ENCODE data around the gene C4BPA.

DNA sequence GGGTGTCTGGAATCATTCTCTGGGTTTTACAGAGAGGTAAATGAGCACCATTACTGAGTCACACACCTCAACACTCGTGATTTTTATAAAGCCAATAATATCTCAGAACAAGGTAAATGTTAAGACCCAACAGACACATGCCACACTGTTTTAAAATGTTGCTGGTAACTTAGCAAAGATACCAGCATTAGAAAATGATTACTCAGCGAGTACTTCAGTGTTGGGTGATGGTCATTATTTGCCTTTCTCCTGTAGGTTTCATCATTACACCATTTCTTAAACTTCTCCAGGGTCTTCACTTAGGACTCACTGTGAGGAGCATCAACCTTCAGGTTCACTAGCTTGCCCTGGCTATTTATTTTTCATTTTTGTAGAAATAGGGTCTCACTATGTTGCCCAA, 22.2 kb upstream of the C4BPA start:
- no peak for TF ChIP-seq L3MBTL2 (conservative IDR thresholded peaks at IDR 0.05)
- TF ChIP-seq BHLHE40 (IDR thresholded peaks at IDR 0.05; ENCODE audit: borderline replicate concordance): no peak
- no peak for TF ChIP-seq SP1 (IDR thresholded peaks at IDR 0.05)
- TF ChIP-seq FOXK2 (IDR thresholded peaks at IDR 0.05): no peak
- TF ChIP-seq FOXM1 (IDR thresholded peaks at IDR 0.05; ENCODE audit: borderline replicate concordance): no peak
- TF ChIP-seq LEF1 (IDR thresholded peaks at IDR 0.05; ENCODE audit: borderline replicate concordance): no peak
- no peak for TF ChIP-seq NFRKB (IDR thresholded peaks at IDR 0.05)
- no peak for TF ChIP-seq ZNF384 (IDR thresholded peaks at IDR 0.05)
- TF ChIP-seq SUZ12 (IDR thresholded peaks at IDR 0.05): no peak
- TF ChIP-seq ARNT (IDR thresholded peaks at IDR 0.05): no peak
- TF ChIP-seq TARDBP (IDR thresholded peaks at IDR 0.05): no peak
- TF ChIP-seq ELF4 (IDR thresholded peaks at IDR 0.05): no peak
- TF ChIP-seq HDGF (IDR thresholded peaks at IDR 0.05; ENCODE audit: borderline replicate concordance): no peak
